Measurements from ENCODE around the gene SS18. TPM values are rescaled to one million over a fixed set of nuclear protein-coding genes. Genes with fewer than 3 reads are reported as not detected.
A peak's percentile ranks its signal among the peaks of the same experiment; 100 is the strongest.
"Not testable (repeated sequence)": the region's sequence is repeated elsewhere in the genome, so short reads cannot be mapped to it uniquely, and the experiment has no call there.

Gene SS18
- total RNA-seq, 4 donors from 2014 or later: 108 to 287 (median 123) TPM

GRCh38 chr18:26127786-26128185 is 37.4 kb upstream of the SS18 start:
- no peak for TF ChIP-seq POLR2A (IDR thresholded peaks at IDR 0.05)
- TF ChIP-seq CTCF (IDR thresholded peaks at IDR 0.05): no peak
- DNase-seq (ENCODE audit: low spot score in 2 of 2): no peak
- 74 to 81% methylated on average over 5 of the region's 5 CpGs for WGBS, 2 donors
- no peak overlapping the region for H3K4me3 ChIP-seq (ENCODE audit: low read depth, poor library complexity, severe bottlenecking)
- intact Hi-C loops (cut with DNase I; ENCODE audit: low total_unique reads): loop anchor here (5.0 kb wide), 1 partner anchor 1645 kb away; no protein-coding TSS in a partner anchor

GRCh38 chr18:26121994-26122393 is 31.6 kb upstream of the SS18 start:
- DNase-seq (ENCODE audit: low spot score in 2 of 2); intact Hi-C loops (cut with DNase I; ENCODE audit: low total_unique reads); H3K4me3 ChIP-seq (ENCODE audit: low read depth, poor library complexity, severe bottlenecking): not testable (repeated sequence)
- 91% methylated on average over 2 of the region's 2 CpGs for WGBS, 2 donors

- TF ChIP-seq POLR2A (IDR thresholded peaks at IDR 0.05) (no peak), CTCF (IDR thresholded peaks at IDR 0.05) (no peak)
- H3K4me3 ChIP-seq (ENCODE audit: low read depth, poor library complexity, severe bottlenecking): no peak overlapping the region
- WGBS, 2 donors: 88 to 90% methylated on average over 1 of the region's 1 CpG
- intact Hi-C loops (cut with DNase I; ENCODE audit: low total_unique reads): no loop called here
- no peak for DNase-seq (ENCODE audit: low spot score in 2 of 2)
These were observed 31.1 kb upstream of the SS18 start for GRCh38 chr18:26121476-26121875.

GRCh38 chr18:26119246-26119645 is 28.8 kb upstream of the SS18 start:
- H3K4me3 ChIP-seq (ENCODE audit: low read depth, poor library complexity, severe bottlenecking): no peak overlapping the region
- TF ChIP-seq CTCF (IDR thresholded peaks at IDR 0.05): no peak
- no peak for TF ChIP-seq POLR2A (IDR thresholded peaks at IDR 0.05)
- intact Hi-C loops (cut with DNase I; ENCODE audit: low total_unique reads): no loop called here
- WGBS, 2 donors: 77 to 87% methylated on average over 5 of the region's 5 CpGs
- no peak for DNase-seq (ENCODE audit: low spot score in 2 of 2)

- DNase-seq (ENCODE audit: low spot score in 2 of 2): no peak
- WGBS, 2 donors: 77 to 83% methylated on average over 1 of the region's 1 CpG
- no peak overlapping the region for H3K4me3 ChIP-seq (ENCODE audit: low read depth, poor library complexity, severe bottlenecking)
- intact Hi-C loops (cut with DNase I; ENCODE audit: low total_unique reads): no loop called here
- TF ChIP-seq POLR2A (IDR thresholded peaks at IDR 0.05): no peak
These were observed 13.6 kb upstream of the SS18 start for GRCh38 chr18:26104035-26104434.

- intact Hi-C loops (cut with DNase I; ENCODE audit: low total_unique reads): no loop called here
- no peak for TF ChIP-seq POLR2A (IDR thresholded peaks at IDR 0.05)
- TF ChIP-seq CTCF (IDR thresholded peaks at IDR 0.05): no peak
- peak in 1 of 2 donors; percentile 18 for DNase-seq (ENCODE audit: low spot score in 2 of 2)
- WGBS, 2 donors: 37 to 73% methylated on average over 5 of the region's 5 CpGs
- H3K4me3 ChIP-seq (ENCODE audit: low read depth, poor library complexity, severe bottlenecking): no peak overlapping the region
These were observed 13.2 kb upstream of the SS18 start for GRCh38 chr18:26103579-26103978.

- DNase-seq (ENCODE audit: low spot score in 2 of 2): peak in 1 of 2 donors; percentile 16
- no peak overlapping the region for H3K4me3 ChIP-seq (ENCODE audit: low read depth, poor library complexity, severe bottlenecking)
- intact Hi-C loops (cut with DNase I; ENCODE audit: low total_unique reads): loop anchor here (10.0 kb wide), 1 partner anchor 127 kb away; the partner anchor contains the start of gene TAF4B
- TF ChIP-seq CTCF (IDR thresholded peaks at IDR 0.05) (no peak), POLR2A (IDR thresholded peaks at IDR 0.05) (no peak)
- 49 to 77% methylated on average over 5 of the region's 5 CpGs for WGBS, 2 donors
These were observed 7.2 kb upstream of the SS18 start for GRCh38 chr18:26097563-26097962.

Measured in lower leg skin (tissue), 4 donors.